ENCODE measurements around the gene DNMT1.

GRCh38 chr19:10201176-10201575, 6.4 kb upstream of the DNMT1 start:
- TF ChIP-seq CTCF (IDR thresholded peaks at IDR 0.05) (no peak), GABPA (IDR thresholded peaks at IDR 0.05; ENCODE audit: low read depth) (no peak), FOXM1 (IDR thresholded peaks at IDR 0.05; ENCODE audit: low read depth) (no peak), EZH2phosphoT487 (IDR thresholded peaks at IDR 0.05; ENCODE audit: borderline replicate concordance, low read depth) (no peak), JUND (IDR thresholded peaks at IDR 0.05) (no peak), NRF1 (IDR thresholded peaks at IDR 0.05; ENCODE audit: low read depth, low read length) (no peak)

Measured in SK-N-SH (cell line).